Left renal cortex interstitium (tissue), 4 donors: Measurements from ENCODE around the gene SPACA5. TPM values are rescaled to one million over a fixed set of nuclear protein-coding genes. Genes with fewer than 3 reads are reported as not detected.
"Not testable (repeated sequence)": the region's sequence is repeated elsewhere in the genome, so short reads cannot be mapped to it uniquely, and the experiment has no call there.

Experiments used
- DNase-seq, 4 donors: peaks; one replicate each; pipeline ENCODE4 v3.0.0-alpha.2; 2013; ENCODE audit warnings: low read depth in 4 of 4, low spot score in 2 of 4, missing footprints in 1 of 4
- polyA plus RNA-seq, 4 donors: library from polyadenylated mRNA; unstranded; fragments of 120-200 nt; gene quantifications; one replicate each; pipeline ENCODE4 v1.2.1, GENCODE V29; 2013; ENCODE audit not compliant: insufficient read length in 4 of 4

Gene SPACA5
- polyA plus RNA-seq, 4 donors: 0.62 TPM; not detected in 3

DNA sequence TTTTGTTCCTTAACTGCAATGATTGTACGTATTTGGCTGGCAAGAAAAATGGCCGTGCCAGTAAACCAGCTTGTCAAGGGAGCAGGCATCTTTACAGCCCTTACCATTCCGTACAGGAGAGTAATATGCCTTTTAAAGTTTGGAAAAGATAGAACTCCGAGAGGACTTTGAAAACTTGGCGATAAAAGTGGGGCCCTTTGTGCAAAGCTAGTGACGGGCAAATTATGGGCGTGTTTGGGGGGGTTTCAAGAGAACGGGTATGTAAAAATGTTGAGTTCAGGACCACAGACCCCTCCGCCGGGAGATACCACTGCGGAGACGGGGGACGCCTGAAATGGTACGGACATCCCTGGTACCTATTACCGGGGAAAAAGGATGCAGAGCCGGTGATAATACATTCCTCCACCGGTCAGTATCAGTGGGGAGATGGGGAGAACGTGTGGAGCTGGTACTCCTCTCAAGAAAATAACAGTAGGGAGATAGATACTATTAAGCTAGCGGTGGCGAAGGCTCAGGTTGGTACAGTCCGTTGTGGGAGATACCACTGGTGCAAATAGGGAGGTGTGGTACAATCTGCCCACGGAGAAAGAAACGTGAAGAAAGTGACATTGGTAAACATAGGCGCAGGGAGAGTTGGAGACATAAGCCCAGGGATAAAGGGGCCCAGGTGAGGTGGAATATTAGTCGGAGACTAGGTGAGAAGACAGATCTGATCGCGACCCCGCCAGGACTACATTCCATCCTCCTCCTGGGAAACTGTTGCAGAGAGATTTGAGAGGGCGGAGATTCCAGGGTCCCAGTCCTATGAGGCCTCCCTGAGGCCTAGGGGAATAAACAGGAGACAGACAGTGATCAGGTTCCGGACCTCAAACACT, 14.5 kb downstream of the SPACA5 start:
- DNase-seq: peak; percentile 79 to 96 (median 84)

DNA sequence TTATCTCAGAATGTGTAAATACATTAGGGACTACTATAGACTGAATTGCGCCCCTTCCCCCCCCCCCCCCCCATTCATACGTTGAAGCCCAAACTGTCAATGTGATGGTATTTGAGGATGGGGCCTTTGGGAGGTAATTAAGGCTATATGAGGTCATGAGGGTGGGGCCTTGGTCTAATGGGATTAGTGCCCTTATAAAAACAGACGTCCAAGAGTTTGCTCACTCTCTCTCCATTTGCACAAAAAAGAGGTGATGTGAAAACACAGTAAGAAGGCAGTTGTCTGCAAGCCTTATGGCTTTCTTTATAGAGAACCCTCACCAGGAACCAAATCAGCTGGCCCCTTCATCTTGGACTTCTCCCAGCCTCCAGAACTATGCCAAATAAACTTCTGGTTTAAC, 15.3 kb downstream of the SPACA5 start:
- no peak for DNase-seq

DNA sequence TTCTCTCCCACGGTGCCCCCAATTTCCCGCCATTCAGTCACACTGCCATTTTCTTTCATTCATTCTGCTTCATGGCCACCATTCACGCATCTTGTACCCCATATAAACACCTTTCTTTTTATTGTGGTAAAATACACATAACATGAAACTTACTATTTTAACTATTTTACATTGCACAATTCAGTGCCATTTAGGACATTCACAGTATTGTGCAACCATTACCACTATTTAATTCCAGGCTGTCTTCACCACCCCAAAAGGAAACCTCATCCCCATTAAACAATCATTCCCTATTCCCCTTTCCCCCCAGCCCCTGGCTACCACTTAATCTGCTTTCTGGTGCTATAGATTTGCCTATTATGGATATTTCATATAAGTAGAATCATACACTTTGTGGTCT, 15.9 kb downstream of the SPACA5 start:
- DNase-seq: no peak

GRCh38 chrX:48025561-48025960, 18.8 kb downstream of the SPACA5 start:
- DNase-seq: peak in 2 of 4 donors; percentile 32 to 48

DNA sequence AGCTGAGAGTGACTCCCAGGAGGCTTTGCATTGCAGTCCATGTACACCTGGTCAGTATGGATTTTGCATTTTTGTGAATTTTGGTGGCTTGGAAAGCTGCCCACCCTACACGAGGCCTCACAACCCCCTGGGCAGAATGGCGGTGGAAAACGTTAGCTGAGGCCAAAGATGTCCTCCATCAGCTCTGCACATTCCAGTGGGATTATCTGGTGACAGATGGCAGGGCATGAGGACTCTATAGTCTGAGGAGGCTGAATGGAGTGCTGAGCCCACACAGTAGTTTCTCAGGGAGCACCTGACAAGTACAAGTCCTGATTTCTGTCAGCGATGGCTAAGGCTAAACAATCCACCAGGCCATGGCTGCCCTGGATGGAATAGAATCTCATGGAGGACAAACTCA, 20.8 kb downstream of the SPACA5 start:
- DNase-seq: not testable (repeated sequence)

DNA sequence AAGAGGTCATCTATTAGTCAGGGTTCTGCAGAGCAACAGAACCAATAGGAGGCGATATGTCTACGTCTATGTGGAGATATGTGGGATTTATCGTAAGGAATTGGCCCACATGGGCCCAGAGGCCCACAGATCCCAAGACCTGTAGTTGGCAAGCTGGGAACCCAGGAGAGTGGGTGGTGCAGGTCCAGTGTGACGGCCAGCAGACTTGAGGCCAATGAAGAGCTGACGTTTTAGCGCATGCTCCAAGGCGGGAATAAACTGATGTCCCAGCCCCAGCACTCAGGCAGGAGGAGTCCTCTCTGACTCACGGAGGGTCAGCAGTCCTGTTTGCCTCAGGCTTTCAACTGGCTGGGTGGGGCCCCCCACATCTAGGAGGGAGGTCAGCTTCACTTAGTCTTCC, 21.3 kb downstream of the SPACA5 start:
- no peak for DNase-seq

DNA sequence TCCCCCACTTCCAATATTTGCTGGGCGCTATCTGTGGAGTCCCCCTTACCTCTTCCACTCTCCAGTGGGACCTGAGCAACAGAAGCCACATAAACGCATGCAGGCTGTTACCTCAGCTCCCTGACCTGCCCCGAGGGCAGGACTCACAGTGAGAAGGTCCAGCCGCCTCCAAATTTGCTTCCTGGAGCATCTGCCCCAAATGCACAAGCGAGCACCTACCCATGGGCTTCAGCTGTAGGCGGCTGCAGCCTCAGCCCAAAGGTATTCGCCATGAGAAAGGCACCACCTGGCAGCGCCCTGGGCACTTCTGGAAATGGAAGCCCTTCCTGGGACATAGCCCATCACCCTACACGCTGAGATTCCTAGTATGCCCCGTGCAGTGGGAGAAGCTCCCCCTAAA, 23.4 kb downstream of the SPACA5 start:
- no peak for DNase-seq

DNA sequence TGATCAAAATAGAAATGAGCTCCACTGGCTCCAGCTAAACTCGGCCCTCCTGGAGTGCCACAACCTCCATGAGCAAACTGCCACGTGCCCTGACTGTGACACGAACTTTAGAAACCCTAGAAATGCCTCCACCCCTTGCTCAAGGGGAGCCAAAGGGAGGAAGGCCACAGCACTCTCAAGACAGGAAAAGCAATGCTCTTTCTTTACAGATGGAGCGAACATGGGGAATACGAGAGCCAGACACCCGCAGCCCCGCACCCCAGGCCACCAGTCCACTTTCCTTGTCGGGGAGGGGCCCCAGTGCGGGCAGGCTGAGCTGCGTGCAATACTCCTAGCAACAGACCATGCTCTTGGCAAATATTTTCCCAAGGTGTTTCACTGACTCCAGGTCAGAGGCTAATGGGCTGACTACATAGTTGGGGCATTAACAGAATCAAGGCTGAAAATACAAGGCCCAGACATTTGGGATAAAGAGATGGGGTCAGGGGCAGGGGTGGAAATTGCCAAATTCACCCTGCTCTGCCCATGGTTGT, 23.9 kb downstream of the SPACA5 start:
- not testable (repeated sequence) for DNase-seq

DNA sequence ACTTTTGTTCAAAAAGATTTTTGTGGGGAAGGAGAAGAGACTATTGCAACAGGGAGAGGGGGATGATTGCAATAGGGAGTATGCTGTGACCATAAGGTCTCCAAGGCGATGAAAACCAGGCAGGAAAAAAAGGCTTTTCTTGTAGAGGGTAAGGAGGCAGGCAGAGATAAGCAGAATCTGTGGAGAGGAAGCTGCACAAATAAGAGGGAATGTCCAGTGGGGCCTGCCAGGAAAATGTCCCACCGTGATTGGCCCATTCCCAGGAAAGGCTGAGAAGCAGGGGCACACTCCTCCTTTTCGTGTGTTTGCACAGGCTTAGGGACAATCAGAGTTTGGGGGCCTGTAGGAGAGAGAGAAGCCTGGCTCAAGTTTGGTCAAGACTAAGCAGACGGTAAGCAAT, 29.1 kb downstream of the SPACA5 start:
- no peak for DNase-seq

DNA sequence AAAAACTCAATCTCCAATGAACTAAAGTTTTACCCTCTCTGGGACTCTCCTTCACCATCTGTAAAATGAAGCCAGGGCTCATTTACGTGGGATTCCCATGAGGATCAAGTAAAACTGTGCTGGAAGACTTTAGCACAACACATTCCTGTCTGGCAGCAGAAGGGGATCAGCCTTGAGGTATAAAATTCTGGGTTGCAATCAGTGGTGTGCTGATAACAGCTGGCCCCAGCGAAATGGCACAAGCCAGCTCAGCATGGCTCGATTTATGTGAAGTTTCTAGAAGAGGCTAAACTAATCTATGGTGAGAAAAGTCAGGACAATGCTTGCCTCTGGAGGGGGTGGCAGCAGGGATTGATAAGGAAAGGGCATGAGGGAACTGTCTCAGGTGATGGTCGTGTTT, 36.3 kb downstream of the SPACA5 start:
- no peak for DNase-seq

- no peak for DNase-seq
These were observed 38.9 kb downstream of the SPACA5 start for GRCh38 chrX:48045410-48046311.

- DNase-seq: no peak
These were observed 40.1 kb downstream of the SPACA5 start for GRCh38 chrX:48046846-48047245.

DNA sequence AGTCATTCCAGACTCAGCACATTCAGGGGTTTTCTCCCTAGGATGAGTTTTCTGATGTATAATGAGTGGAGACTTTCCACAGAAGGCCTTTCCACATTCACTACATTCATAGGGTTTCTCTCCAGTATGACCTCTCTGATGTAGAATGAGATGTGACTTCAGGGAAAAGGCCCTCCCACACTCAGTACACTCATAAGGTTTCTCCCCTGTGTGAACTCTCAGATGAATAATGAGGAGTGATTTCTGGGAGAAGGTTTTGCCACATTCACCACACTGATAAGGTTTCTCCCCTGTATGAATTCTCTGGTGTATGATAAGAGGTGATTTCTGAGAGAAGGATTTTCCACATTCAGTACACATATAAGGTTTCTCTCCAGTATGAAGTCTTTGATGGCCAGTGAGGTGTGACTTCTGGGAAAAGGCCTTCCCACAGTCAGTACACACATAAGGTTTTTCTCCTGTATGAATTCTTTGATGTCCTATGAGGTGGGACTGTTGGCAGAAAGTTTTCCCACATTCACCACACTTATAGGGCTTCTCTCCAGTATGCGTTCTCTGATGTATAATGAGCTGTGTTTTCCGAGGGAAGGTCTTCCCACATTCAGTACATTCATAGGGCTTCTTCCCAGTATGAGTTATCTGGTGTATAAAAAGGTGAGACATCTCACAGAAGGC, 52.0 kb downstream of the SPACA5 start:
- DNase-seq: no peak

DNA sequence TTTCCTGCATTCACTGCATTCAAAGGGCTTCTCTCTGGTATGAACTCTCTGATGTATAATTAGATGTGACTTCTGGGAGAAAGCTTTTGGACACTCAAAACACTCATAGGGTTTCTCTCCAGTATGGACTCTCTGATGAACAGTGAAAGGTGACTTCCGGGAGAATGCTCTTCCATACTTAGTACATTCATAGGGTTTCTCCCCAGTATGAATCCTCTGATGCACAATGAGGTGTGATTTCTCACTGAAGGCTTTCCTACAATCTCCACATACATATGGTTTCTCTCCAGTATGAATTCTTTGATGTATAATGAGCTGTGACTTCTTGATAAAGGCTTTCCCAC, 52.5 kb downstream of the SPACA5 start:
- DNase-seq: no peak

Other genes with a start within 250 kb of the SPACA5 start
- 1 to 10 TPM; 6.1 to 9.0 (median 7.9) TPM for gene ZNF81, start 170.1 kb upstream of the SPACA5 start, polyA plus RNA-seq
- gene ZNF182, start 3.0 kb upstream of the SPACA5 start, polyA plus RNA-seq: 10 to 100 TPM in 3 of 4 donors, 1 to 10 TPM in 1; 8.7 to 13.6 (median 10.4) TPM
- 1 to 10 TPM; 3.1 to 4.6 (median 4.0) TPM for gene ZNF630, start 64.7 kb downstream of the SPACA5 start, polyA plus RNA-seq
- under 1 TPM in 1 of 4 donors, not detected in 3; 0.58 TPM for gene SPACA5B, start 123.6 kb downstream of the SPACA5 start, polyA plus RNA-seq
- not detected for gene SSX5, start 189.8 kb downstream of the SPACA5 start, polyA plus RNA-seq
- gene SSX1, start 248.4 kb downstream of the SPACA5 start, polyA plus RNA-seq: not detected